ENCODE results near the gene SCAMP4.

SCAMP4 gene

DNA sequence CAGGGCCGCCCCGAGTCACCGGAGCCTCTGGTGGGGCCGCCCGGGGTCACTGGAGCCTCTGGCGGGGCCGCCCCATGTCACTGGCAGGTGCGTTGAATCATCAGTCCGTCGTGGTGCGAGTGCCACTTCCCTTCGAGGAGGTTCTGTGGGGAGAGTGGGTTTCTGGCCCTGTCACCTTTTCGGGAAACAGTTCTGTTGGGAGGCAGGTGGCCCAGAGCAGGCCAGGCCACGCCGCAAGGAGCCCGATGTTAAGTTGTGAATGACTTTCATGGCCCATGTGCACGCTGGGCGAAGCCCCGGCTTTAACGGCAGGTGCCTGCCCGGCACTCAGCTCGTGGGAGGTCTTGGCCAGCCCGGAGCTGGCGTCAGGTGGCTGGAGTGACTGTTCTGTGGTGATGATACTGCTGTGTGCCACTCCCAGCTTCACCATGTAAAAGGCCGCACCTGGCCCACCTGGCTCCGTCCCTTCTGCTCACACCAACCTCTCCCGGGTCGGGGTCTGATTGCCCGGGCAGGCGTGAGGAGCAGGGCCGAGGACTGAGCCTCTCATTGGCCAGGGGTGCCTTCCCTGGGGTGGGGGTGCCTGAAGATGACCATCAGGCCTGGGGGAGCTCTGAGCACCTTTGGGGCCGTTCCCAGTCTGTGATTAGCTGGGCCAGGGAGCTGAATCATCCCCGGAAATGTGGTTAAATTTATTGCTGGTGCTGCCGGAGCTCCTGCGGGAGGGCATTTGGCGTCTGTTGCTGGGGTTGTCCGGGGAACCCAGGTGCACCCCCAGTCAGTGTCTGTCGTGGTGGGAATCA lies 65.0 kb downstream of the SCAMP4 start:
- no peak for DNase-seq (ENCODE audit: low read depth)
- in situ Hi-C loops (cut with HindIII; ENCODE audit: low sequenced_read_pairs), result no loop called here

DNA sequence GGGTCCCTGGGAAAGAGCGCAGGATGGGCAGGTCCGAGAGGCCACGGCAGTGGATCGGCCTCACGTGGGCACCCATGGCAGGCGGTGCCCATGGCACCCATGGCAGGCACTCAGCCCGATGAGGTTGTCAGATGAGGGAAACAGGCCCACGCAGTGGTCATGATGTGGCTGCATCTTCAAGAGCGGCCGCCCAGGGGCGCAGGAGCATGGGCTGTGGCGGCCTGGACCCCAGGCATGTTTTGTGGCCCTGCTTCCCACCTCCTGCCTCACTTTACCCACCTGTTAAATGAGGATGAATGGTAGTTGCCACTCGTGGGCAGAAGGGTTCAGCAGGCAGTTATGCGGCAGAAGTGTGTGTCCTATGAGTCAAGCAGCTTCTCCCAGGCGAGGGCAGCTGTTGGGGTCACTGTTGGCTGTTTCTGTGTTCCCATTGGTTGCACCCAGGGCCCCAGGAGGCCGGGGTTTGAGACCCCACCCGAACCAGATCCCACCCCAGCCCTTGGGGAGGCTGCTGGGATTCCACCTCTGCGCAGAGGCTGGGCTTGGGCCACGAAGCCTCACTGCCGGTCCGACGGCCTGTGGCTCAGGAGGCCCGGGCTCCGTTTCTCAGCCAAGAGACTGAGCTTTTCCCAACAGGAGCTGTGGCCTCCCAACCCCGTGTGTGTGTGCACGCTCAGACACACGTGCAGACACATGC lies 65.8 kb downstream of the SCAMP4 start:
- TF ChIP-seq, protein P1, sequence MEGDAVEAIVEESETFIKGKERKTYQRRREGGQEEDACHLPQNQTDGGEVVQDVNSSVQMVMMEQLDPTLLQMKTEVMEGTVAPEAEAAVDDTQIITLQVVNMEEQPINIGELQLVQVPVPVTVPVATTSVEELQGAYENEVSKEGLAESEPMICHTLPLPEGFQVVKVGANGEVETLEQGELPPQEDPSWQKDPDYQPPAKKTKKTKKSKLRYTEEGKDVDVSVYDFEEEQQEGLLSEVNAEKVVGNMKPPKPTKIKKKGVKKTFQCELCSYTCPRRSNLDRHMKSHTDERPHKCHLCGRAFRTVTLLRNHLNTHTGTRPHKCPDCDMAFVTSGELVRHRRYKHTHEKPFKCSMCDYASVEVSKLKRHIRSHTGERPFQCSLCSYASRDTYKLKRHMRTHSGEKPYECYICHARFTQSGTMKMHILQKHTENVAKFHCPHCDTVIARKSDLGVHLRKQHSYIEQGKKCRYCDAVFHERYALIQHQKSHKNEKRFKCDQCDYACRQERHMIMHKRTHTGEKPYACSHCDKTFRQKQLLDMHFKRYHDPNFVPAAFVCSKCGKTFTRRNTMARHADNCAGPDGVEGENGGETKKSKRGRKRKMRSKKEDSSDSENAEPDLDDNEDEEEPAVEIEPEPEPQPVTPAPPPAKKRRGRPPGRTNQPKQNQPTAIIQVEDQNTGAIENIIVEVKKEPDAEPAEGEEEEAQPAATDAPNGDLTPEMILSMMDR (IDR thresholded peaks at IDR 0.05; ENCODE audit: low read depth, low read length, missing control alignments), result no peak
- in situ Hi-C loops (cut with HindIII; ENCODE audit: low sequenced_read_pairs), result no loop called here
- H3K4me3 ChIP-seq (ENCODE audit: low read depth, low read length), result no peak overlapping the region
- no peak for DNase-seq (ENCODE audit: low read depth)

More for the DNA sequence above, 65.0 kb downstream of the SCAMP4 start:
- TF ChIP-seq, protein P1 (IDR thresholded peaks at IDR 0.05; ENCODE audit: low read depth, low read length, missing control alignments), result no peak
- no peak overlapping the region for H3K4me3 ChIP-seq (ENCODE audit: low read depth, low read length)

DNA sequence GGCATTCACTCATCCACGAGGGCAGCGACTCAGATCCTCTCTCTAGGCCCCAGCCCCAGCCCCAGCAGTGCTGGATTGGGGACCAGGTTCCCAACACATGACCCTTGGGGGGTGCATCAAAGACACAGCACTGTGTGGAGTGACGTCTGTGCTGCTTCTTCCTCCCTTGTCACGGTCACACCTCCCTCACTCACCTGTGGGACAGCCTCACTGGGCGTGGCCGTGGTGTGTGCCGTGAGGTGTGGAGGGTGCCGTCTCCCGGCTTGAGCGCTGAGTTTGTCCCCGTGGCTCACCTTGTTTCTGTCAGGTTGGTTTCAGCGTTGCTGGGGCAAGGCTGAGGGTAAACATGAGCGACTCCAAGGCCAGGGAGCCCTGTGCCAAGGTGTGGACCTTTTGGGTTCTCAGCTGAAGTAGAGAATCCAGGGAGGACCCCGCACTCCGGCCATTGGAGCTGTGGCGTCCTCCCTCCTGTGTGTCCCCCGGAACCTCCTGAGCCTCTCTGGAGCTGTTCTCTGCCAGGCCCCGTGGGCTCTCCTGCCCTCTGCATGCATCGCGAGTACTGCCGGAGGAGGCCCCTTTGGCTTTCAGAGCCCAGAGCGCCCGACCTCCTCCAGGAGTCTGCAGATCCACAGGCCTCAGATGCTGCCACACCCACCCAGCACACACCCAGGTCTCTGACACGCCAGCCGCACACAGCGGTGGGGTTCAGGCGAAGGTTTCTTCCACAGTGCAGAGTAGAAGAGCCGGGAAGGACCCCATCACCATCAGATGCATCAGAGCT lies 69.4 kb downstream of the SCAMP4 start:
- no peak overlapping the region for H3K4me3 ChIP-seq (ENCODE audit: low read depth, low read length)
- DNase-seq (ENCODE audit: low read depth), result no peak
- in situ Hi-C loops (cut with HindIII; ENCODE audit: low sequenced_read_pairs), result no loop called here
- TF ChIP-seq, protein P1 (IDR thresholded peaks at IDR 0.05; ENCODE audit: low read depth, low read length, missing control alignments), result no peak

DNA sequence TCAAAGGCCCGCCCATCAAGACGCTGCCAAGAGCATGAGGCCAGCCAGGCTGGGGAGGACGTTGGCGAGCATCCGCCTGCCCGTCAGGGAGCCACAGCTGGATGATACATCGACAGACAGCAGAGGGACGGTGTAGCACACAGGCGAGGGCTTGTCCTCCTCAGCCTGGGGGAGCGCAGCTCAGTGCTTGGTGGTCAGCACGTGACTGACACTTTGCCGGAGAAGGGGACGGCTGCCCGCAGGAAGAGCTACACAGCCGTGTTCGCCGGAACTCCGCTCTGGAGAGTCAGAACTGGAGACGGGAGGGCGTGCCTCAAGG lies 69.9 kb downstream of the SCAMP4 start:
- H3K4me3 ChIP-seq (ENCODE audit: low read depth, low read length), result no peak overlapping the region
- DNase-seq (ENCODE audit: low read depth), result no peak

More for the DNA sequence above, 69.9 kb downstream of the SCAMP4 start:
- TF ChIP-seq, protein P1 (IDR thresholded peaks at IDR 0.05; ENCODE audit: low read depth, low read length, missing control alignments), result no peak
- in situ Hi-C loops (cut with HindIII; ENCODE audit: low sequenced_read_pairs), result no loop called here

All from astrocyte of the cerebellum (primary cell).